IPS-18c (cell line): ENCODE measurements around the gene CD63.

Experiments used
- H3K4me3 ChIP-seq: 2 replicates; pipeline ENCODE4 v1.7.0; 2013; ENCODE audit warnings: low read depth, mild to moderate bottlenecking, low read length, moderate library complexity; ENCODE audit not compliant: insufficient read depth
- H3K9me3 ChIP-seq: one replicate; pipeline ENCODE4 v1.6.1; 2013; ENCODE audit warnings: mild to moderate bottlenecking, low read length, moderate library complexity; ENCODE audit not compliant: control insufficient read depth, insufficient read depth

Gene CD63

DNA sequence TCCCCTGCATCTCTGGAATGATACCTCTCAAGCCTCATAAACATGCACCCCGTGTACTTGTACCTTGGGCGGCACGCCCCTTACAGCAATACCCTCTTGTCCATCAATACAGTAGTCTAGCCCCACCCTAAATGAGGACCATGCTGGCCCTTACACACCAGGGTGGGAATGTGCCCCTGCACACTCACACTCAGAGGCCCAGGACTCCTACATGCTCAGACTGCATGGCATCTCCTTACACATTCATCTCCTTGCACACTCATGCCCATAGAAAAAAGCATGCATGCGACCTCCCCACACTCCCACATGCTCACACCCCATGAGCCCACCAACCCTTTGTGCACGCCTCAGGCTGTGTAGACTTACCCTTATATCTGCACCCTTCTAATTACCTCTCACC, 43.1 kb downstream of the CD63 start:
- H3K9me3 ChIP-seq: no peaks in the 10 kb centered on the region

DNA sequence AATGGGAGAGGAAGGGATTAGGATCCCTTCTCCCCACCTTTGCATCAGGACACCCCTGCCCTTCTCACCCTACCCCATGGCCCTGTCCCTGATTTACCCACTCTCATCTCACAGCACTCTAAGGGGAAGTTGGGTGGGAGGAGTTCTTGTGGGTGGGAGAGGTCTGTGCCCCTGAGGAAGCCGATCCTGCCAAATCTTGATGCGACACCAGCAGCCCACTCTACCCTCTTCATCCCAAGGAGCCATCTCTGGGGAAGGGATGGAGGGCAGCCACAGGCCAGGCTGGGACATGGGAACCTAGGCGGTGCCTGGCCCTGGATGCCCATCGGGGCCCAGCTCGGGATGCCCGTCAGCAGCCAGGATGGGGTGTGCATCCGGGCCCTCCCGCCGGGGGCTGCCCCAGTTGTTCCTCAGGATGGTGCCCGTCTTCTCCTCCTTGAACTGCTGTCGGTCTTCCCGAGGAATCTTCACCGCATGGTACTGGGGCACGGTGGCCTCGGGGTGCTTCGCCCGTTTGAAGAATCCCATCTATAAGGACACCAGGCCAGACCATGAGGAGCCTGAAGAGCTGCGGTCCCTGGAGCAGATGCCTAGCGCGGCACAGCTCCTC, 43.9 kb downstream of the CD63 start:
- H3K9me3 ChIP-seq: no peaks in the 10 kb centered on the region
- H3K4me3 ChIP-seq: no peak overlapping the region

More for the DNA sequence above, 43.1 kb downstream of the CD63 start:
- no peak overlapping the region for H3K4me3 ChIP-seq

DNA sequence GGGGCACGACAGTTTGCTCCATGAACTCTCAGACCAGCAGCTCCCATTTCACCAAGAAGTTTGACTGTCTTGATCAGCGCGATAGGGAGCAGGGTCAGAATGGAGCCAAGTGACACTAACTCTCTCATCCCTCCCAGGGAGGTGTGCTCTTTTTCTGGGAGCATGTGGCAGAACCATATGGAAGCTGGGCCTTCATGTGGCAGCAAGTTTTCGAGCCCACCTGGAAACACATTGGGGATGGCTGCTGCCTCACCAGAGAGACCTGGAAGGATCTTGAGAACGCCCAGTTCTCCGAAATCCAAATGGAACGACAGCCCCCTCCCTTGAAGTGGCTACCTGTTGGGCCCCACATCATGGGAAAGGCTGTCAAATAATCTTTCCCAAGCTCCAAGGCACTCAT, 45.1 kb downstream of the CD63 start:
- no peak overlapping the region for H3K4me3 ChIP-seq
- H3K9me3 ChIP-seq: no peaks in the 10 kb centered on the region

DNA sequence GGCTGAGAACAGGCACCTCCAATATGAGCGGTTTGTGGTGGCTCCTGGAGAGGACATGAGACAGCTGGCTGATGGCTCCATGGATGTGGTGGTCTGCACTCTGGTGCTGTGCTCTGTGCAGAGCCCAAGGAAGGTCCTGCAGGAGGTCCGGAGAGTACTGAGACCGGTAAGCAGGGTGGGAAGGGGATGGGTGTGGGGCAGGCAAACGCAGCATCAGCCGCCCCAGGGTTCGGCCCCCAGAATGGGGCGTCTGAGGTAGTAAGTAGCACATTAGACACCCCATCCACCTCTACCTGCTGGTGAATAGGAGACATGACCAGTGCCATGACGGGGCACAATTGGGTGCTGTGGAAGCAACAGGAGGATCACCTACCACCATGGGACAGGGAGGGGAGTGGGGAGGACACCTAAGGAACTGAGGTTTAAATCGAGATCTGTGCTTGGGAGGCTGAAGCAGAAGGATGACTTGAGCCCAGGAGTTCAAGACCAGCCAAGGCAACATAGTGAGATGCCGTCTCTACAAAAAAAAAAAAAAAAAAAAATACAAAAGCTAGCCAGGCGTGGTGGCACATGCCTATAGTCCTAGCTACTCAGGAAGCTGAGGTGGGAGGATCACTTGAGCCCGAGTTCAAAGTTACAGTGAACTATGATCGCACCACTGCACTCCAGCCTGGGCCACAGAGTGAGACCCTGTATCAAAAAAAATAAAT, 46.6 kb downstream of the CD63 start:
- Histone ChIP-seq H3K4me3 (peak overlapping the region; percentile 38), H3K9me3 (no peaks in the 10 kb centered on the region)

DNA sequence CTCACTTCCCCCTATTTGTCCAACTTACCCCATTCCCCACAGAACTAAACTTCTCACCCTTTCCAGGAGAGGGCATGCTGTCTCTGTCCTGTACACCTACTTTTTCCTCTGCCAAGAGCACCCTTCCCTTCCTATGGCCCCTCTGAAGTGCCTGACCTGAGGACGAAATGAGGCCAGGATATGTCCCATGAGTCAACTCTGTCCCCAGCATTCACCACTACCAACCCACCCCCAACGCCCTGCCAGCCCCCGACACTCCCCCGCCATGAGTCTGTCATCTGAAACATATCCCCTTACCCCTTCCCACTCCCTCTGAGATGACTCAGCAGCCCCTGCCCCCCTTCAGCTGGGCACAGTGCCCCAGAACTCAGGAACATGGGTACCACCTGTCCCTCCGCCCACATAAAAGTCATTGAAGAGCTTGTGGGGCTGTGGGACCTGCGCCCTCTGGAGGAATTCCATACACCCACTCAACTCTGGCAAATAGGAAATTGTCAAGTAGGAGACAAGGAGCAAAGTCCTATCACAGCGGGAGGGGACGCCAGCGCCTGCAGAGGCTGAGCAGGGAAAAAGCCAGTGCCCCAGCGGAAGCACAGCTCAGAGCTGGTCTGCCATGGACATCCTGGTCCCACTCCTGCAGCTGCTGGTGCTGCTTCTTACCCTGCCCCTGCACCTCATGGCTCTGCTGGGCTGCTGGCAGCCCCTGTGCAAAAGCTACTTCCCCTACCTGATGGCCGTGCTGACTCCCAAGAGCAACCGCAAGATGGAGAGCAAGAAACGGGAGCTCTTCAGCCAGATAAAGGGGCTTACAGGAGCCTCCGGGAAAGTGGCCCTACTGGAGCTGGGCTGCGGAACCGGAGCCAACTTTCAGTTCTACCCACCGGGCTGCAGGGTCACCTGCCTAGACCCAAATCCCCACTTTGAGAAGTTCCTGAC, 47.4 kb downstream of the CD63 start:
- no peaks in the 10 kb centered on the region for H3K9me3 ChIP-seq
- H3K4me3 ChIP-seq: peak overlapping the region; percentile 38

DNA sequence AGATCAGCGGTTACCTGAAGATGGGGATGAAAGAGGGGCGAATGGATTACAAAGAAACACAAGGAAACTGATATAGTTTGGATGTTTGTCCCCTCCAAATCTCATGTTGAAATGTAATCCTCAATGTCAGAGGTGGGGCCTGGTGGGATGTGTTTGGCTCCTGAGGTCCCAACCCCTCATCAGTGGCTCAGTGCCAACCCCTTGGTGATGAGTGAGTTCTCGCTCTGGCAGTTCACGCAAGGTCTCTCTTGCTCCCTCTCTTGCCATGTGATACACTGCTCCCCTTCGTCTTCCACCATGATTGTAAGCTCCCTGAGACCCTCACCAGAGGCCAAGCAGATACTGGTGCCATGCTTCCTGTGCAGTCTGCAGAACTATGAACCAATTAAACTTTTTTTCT, 49.1 kb downstream of the CD63 start:
- Histone ChIP-seq H3K4me3 (no peak overlapping the region), H3K9me3 (no peaks in the 10 kb centered on the region)

DNA sequence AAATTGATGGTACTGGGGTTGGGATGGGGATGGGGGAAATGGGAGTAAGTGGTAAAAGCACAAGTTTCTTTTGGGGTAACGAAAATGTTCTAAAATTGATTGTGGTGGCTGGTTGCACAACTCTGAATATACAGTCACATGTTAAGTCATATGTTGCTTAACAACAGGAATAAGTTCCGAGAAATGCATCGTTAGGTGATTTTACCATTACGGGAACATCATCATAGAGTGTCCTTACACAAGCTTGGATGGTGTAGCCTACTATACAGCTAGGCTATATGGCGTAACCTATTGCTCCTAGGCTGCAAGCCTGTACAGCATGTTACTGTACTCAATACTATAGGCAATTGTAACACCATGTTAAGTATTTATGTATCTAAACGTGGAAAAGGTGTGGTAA, 52.1 kb downstream of the CD63 start:
- no peaks in the 10 kb centered on the region for H3K9me3 ChIP-seq

DNA sequence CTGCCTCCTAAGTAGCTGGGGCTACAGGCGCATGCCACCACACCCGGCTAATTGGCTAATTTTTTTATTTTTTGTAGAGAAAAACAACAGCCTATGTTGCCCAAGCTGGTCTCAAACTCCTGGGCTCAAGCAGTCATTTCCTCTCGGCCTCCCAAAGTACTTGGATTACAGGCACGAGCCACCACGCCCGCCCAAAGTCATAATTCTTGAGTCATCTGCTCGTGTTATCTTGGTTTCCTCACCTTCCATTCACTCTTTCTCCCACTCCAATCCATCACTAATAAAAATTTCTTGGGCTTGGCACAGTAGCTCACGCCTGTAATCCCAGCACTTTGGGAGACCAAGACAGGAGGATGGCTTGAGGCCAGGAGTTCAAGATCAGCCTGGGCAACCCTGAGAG, 53.1 kb downstream of the CD63 start:
- no peaks in the 10 kb centered on the region for H3K9me3 ChIP-seq
- no peak overlapping the region for H3K4me3 ChIP-seq

More for the DNA sequence above, 52.1 kb downstream of the CD63 start:
- no peak overlapping the region for H3K4me3 ChIP-seq
